GM13977 (cell line): ENCODE measurements around the gene LPP.

Experiments used
- DNase-seq: peaks from one replicate; pipeline ENCODE4 v3.0.0; 2012; ENCODE audit warnings: low spot score
- in situ Hi-C: fragments of 300-500 bp; cut with MboI; formaldehyde crosslinking; loops from one replicate; pipeline ENCODE4 v1.12.0; 2022; ENCODE audit warnings: low sequenced_read_pairs, low pct_unique_long_range_greater_than_20kb, mixed read lengths, inconsistent platforms; ENCODE audit not compliant: unreplicated experiment
- TF ChIP-seq, protein P1 (sequence below): IDR thresholded peaks from 2 replicates; pipeline ENCODE4 v1.5.1; 2012; ENCODE audit warnings: mild to moderate bottlenecking, control low read depth; ENCODE audit not compliant: insufficient read depth; ENCODE audit errors: extremely low read depth, missing control alignments

LPP gene

GRCh38 chr3:188789251-188789650 is 635.3 kb downstream of the LPP start:
- no peak for DNase-seq
- in situ Hi-C loops: no loop called here
- TF ChIP-seq, protein P1, sequence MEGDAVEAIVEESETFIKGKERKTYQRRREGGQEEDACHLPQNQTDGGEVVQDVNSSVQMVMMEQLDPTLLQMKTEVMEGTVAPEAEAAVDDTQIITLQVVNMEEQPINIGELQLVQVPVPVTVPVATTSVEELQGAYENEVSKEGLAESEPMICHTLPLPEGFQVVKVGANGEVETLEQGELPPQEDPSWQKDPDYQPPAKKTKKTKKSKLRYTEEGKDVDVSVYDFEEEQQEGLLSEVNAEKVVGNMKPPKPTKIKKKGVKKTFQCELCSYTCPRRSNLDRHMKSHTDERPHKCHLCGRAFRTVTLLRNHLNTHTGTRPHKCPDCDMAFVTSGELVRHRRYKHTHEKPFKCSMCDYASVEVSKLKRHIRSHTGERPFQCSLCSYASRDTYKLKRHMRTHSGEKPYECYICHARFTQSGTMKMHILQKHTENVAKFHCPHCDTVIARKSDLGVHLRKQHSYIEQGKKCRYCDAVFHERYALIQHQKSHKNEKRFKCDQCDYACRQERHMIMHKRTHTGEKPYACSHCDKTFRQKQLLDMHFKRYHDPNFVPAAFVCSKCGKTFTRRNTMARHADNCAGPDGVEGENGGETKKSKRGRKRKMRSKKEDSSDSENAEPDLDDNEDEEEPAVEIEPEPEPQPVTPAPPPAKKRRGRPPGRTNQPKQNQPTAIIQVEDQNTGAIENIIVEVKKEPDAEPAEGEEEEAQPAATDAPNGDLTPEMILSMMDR: no peak

DNA sequence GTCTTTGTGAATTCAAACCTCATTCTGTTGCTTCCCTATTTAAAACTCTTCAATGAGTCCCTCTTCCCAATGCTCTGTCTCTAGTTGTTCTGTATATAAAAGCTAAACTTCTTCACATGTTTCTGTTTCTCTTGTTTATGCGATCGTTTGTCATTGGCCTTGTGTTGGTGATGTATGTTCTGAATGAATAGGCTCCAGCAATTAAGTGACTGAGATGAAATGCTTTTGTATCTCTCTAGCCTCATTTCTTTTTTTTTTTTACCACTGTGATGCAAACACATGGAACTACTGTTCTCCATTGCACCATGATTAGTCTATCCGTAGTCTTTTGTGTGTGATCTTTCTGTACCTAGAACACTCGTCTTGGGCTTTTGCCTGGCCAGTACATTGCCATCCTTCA is 637.4 kb downstream of the LPP start:
- in situ Hi-C loops: no loop called here
- no peak for DNase-seq
- TF ChIP-seq, protein P1: no peak

- in situ Hi-C loops: no loop called here
- no peak for DNase-seq
- TF ChIP-seq, protein P1: no peak
These were observed 638.8 kb downstream of the LPP start for GRCh38 chr3:188792793-188793192.

DNA sequence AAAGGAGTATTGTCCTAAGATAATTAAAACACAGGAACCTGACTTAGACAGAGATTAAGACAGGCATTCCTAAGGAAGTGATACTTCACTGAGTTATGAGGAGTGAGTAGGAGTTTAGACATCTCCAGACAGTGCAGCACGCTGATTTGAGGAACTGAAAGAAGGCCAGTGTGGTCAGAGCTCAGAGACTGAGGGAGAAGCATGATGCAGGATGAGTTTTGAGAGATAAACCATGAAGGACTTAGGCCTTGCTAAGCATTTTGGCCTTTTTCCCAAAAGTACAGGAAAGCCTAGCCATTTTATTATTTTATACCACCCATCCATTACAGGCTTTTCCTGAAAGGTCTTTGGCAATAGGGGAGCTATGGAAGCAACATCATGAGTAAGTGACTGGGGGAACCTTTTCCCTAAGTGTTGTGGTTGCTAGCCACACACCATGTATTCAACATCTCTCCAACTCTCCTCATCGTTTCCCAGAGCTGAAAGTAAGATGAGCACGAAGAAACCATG is 642.2 kb downstream of the LPP start:
- TF ChIP-seq, protein P1: no peak
- in situ Hi-C loops: no loop called here
- DNase-seq: peak; percentile 14

DNA sequence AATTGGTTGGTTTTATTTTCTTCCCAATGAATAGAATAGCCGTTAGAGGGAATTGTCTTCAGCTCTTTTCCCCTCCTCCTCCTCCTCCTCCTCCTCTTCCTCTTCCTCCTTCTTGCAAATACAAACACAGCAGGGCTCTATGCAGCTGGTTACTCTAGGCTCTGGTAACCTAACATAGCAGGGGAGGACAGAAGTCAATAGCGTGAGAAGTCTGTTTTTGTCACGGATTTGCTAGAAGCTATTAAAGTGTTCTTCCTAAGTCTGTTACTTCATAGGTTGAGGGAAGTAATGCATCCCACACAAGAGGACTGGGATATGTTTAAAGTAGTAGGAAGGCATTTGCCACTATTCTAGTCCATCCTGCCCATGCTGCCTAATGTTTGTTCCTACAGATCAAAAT is 643.1 kb downstream of the LPP start:
- DNase-seq: no peak
- TF ChIP-seq, protein P1: no peak
- in situ Hi-C loops: no loop called here

DNA sequence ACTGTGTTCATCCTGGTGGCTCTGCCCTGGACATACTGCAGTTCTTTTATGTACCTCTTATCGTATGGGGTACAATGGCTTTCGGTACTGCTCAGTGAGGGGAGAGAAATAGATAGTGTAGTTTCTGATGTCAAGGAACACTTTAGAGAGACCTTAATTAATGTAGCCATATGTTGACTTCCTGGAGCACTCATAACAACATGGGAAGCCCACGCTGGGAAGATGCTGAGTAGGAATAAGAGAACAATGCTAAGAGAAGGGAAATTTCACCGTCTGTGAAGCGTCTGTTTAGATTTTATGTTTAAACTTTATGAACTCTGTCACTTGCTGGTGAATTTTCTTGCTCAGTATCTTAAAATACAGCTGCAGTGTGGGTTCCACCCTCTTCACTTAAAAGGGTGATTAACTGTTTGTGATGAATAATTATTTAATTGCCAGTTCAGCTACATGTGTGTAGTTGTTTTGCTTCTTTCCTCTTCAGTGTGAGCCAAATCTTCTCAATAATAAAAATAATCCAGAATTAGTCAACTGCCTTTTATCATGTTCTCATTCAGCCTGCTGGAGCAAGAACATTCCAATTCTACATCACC is 644.7 kb downstream of the LPP start:
- TF ChIP-seq, protein P1: no peak
- no peak for DNase-seq
- in situ Hi-C loops: no loop called here
